CD4-positive, alpha-beta T cell treated with Interleukin-15 for 4 hours (primary cell): ENCODE results near the gene TMEM131L.

ENCODE experiments used
- DNase-seq: peaks from one replicate; pipeline ENCODE4 v3.0.0-alpha.2; 2020; ENCODE audit warnings: low spot score

Gene TMEM131L

GRCh38 chr4:153474251-153474650 lies 8.1 kb downstream of the TMEM131L start:
- DNase-seq, result no peak

GRCh38 chr4:153476829-153477574 lies 10.8 kb downstream of the TMEM131L start:
- DNase-seq, result no peak

GRCh38 chr4:153479101-153479500 lies 12.9 kb downstream of the TMEM131L start:
- no peak for DNase-seq

- DNase-seq, result no peak
Observed at GRCh38 chr4:153480704-153481103, 14.5 kb downstream of the TMEM131L start.

GRCh38 chr4:153481478-153481877 lies 15.3 kb downstream of the TMEM131L start:
- no peak for DNase-seq

GRCh38 chr4:153483432-153484418 lies 17.6 kb downstream of the TMEM131L start:
- DNase-seq, result no peak

- no peak for DNase-seq
Observed at GRCh38 chr4:153485359-153485758, 19.2 kb downstream of the TMEM131L start.

- no peak for DNase-seq
Observed at GRCh38 chr4:153485860-153486259, 19.7 kb downstream of the TMEM131L start.

- peak; percentile 51 for DNase-seq
Observed at GRCh38 chr4:153486281-153487151, 20.4 kb downstream of the TMEM131L start.

- DNase-seq, result peak; percentile 70
Observed at GRCh38 chr4:153488006-153488891, 22.1 kb downstream of the TMEM131L start.

- DNase-seq, result no peak
Observed at GRCh38 chr4:153489856-153490558, 23.8 kb downstream of the TMEM131L start.

- DNase-seq, result no peak
Observed at GRCh38 chr4:153490985-153491483, 24.9 kb downstream of the TMEM131L start.

- no peak for DNase-seq
Observed at GRCh38 chr4:153494562-153494961, 28.4 kb downstream of the TMEM131L start.

GRCh38 chr4:153495480-153496193 lies 29.5 kb downstream of the TMEM131L start:
- DNase-seq, result no peak

GRCh38 chr4:153497091-153497531 lies 31.0 kb downstream of the TMEM131L start:
- peak; percentile 79 for DNase-seq

- no peak for DNase-seq
Observed at GRCh38 chr4:153497988-153498967, 32.1 kb downstream of the TMEM131L start.

- no peak for DNase-seq
Observed at GRCh38 chr4:153499005-153499404, 32.8 kb downstream of the TMEM131L start.

- no peak for DNase-seq
Observed at GRCh38 chr4:153501578-153501977, 35.4 kb downstream of the TMEM131L start.
